IPS-NIHi7 (cell line): Measurements from ENCODE around the gene PGAP2.
"Not testable (repeated sequence)": the region's sequence is repeated elsewhere in the genome, so short reads cannot be mapped to it uniquely, and the experiment has no call there.

Experiments used
- DNase-seq: peaks from one replicate; pipeline ENCODE4 v3.0.0; 2012; ENCODE audit warnings: mixed read lengths; ENCODE audit errors: extremely low spot score

PGAP2 gene

GRCh38 chr11:3803726-3804495 lies 4.4 kb upstream of the PGAP2 start:
- DNase-seq = no peak

- DNase-seq = peak; percentile 62
Observed at GRCh38 chr11:3808861-3809623, 682 bp downstream of the PGAP2 start.

GRCh38 chr11:3809624-3809928 lies 1.2 kb downstream of the PGAP2 start:
- DNase-seq = no peak

- no peak for DNase-seq
Observed at GRCh38 chr11:3810446-3810845, 2.1 kb downstream of the PGAP2 start.

GRCh38 chr11:3810951-3811350 lies 2.6 kb downstream of the PGAP2 start:
- DNase-seq = no peak

GRCh38 chr11:3814832-3815231 lies 6.5 kb downstream of the PGAP2 start:
- not testable (repeated sequence) for DNase-seq

- DNase-seq = no peak
Observed at GRCh38 chr11:3815845-3816244, 7.5 kb downstream of the PGAP2 start.

GRCh38 chr11:3816673-3817072 lies 8.3 kb downstream of the PGAP2 start:
- DNase-seq = no peak

GRCh38 chr11:3817181-3817800 lies 8.9 kb downstream of the PGAP2 start:
- no peak for DNase-seq

GRCh38 chr11:3820971-3821370 lies 12.6 kb downstream of the PGAP2 start:
- no peak for DNase-seq

- DNase-seq = no peak
Observed at GRCh38 chr11:3822312-3822711, 14.0 kb downstream of the PGAP2 start.

GRCh38 chr11:3823303-3823702 lies 14.9 kb downstream of the PGAP2 start:
- DNase-seq = no peak

GRCh38 chr11:3823762-3824506 lies 15.6 kb downstream of the PGAP2 start:
- DNase-seq = no peak

GRCh38 chr11:3824714-3825472 lies 16.5 kb downstream of the PGAP2 start:
- DNase-seq = peak; percentile 94

- no peak for DNase-seq
Observed at GRCh38 chr11:3825473-3826154, 17.3 kb downstream of the PGAP2 start.

GRCh38 chr11:3826721-3827120 lies 18.4 kb downstream of the PGAP2 start:
- no peak for DNase-seq

GRCh38 chr11:3827434-3828186 lies 19.2 kb downstream of the PGAP2 start:
- no peak for DNase-seq

- DNase-seq = no peak
Observed at GRCh38 chr11:3830088-3830487, 21.7 kb downstream of the PGAP2 start.

GRCh38 chr11:3830730-3831129 lies 22.4 kb downstream of the PGAP2 start:
- DNase-seq = no peak
